ENCODE results near the gene CYP2C8.
"Not testable (repeated sequence)": the region's sequence is repeated elsewhere in the genome, so short reads cannot be mapped to it uniquely, and the experiment has no call there.

Gene CYP2C8

GRCh38 chr10:95069286-95069685 lies at the start of gene CYP2C8:
CYP2C8 (minus strand) TSS chr10:95069497; CDS start chr10:95069402, 95 bp downstream.
- no peaks in the 10 kb centered on the region for H3K36me3 ChIP-seq
- DNase-seq, result no peak
- H3K27me3 ChIP-seq (ENCODE audit: insufficient read depth, low read depth, severe bottlenecking), result no peaks in the 10 kb centered on the region
- no peaks in the 10 kb centered on the region for H3K9me3 ChIP-seq (ENCODE audit: severe bottlenecking)
- no peak within 1 kb of the TSS for H3K27ac ChIP-seq
- TF ChIP-seq, protein P1, sequence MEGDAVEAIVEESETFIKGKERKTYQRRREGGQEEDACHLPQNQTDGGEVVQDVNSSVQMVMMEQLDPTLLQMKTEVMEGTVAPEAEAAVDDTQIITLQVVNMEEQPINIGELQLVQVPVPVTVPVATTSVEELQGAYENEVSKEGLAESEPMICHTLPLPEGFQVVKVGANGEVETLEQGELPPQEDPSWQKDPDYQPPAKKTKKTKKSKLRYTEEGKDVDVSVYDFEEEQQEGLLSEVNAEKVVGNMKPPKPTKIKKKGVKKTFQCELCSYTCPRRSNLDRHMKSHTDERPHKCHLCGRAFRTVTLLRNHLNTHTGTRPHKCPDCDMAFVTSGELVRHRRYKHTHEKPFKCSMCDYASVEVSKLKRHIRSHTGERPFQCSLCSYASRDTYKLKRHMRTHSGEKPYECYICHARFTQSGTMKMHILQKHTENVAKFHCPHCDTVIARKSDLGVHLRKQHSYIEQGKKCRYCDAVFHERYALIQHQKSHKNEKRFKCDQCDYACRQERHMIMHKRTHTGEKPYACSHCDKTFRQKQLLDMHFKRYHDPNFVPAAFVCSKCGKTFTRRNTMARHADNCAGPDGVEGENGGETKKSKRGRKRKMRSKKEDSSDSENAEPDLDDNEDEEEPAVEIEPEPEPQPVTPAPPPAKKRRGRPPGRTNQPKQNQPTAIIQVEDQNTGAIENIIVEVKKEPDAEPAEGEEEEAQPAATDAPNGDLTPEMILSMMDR (IDR thresholded peaks at IDR 0.05; ENCODE audit: low read depth, low read length), result no peak
- no peak within 1 kb of the TSS for H3K4me3 ChIP-seq (ENCODE audit: low read depth, low read length)

GRCh38 chr10:95116869-95117269 lies 47.6 kb upstream of the CYP2C8 start:
- Histone ChIP-seq H3K27me3 (ENCODE audit: insufficient read depth, low read depth, severe bottlenecking) (no peaks in the 10 kb centered on the region), H3K27ac (no peak overlapping the region), H3K4me3 (ENCODE audit: low read depth, low read length) (no peak overlapping the region), H3K9me3 (ENCODE audit: severe bottlenecking) (no peaks in the 10 kb centered on the region), H3K36me3 (no peaks in the 10 kb centered on the region)
- TF ChIP-seq, protein P1 (IDR thresholded peaks at IDR 0.05; ENCODE audit: low read depth, low read length), result no peak
- no peak for DNase-seq

DNA sequence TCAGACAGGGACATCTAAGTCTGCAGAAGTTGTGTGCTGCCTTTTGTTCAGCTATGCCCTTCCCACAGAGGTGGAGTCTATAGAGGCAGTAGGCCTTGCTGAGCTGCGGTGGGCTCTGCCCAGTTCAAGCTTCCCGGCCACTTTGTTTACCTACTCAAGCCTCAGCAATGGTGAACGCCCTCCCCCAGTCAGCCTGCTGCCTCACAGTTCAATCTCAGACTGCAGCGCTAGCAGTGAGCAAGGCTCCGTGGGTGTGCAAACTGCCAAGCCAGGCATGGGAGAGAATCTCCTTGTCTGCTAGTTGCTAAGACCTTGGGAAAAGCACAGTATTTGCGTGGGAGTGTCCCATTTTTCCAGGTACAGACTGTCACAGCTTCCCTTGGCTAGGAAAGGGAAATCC lies 41.5 kb upstream of the CYP2C8 start:
- H3K4me3 ChIP-seq (ENCODE audit: low read depth, low read length); H3K36me3 ChIP-seq; DNase-seq; H3K27me3 ChIP-seq (ENCODE audit: insufficient read depth, low read depth, severe bottlenecking); H3K27ac ChIP-seq; H3K9me3 ChIP-seq (ENCODE audit: severe bottlenecking): not testable (repeated sequence)

DNA sequence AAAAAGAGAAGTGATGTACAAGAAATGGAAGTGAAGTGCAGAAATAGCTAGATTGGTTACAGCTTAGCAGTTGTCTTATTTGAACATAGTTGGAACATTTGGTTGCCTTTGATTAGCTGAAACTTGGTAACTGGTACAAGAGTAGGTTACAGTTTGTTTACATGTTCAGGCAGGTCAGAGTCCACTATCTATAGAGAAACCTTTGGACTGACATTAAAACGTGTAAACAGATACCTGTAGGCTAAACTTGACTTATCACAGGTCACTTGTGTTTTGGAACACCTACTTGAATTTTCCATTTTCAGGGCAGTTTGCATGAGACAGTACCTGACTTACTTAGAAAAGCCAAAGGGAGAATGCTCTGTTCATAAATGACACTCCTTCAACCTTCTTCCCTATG lies 28.5 kb upstream of the CYP2C8 start:
- no peaks in the 10 kb centered on the region for H3K27me3 ChIP-seq (ENCODE audit: insufficient read depth, low read depth, severe bottlenecking)
- H3K36me3 ChIP-seq, result no peaks in the 10 kb centered on the region
- no peak overlapping the region for H3K4me3 ChIP-seq (ENCODE audit: low read depth, low read length)
- H3K27ac ChIP-seq, result no peak overlapping the region
- no peaks in the 10 kb centered on the region for H3K9me3 ChIP-seq (ENCODE audit: severe bottlenecking)
- no peak for DNase-seq
- TF ChIP-seq, protein P1 (IDR thresholded peaks at IDR 0.05; ENCODE audit: low read depth, low read length), result no peak

GRCh38 chr10:95096143-95096542 lies 26.8 kb upstream of the CYP2C8 start:
- no peak for DNase-seq
- TF ChIP-seq, protein P1 (IDR thresholded peaks at IDR 0.05; ENCODE audit: low read depth, low read length), result no peak
- Histone ChIP-seq H3K4me3 (ENCODE audit: low read depth, low read length) (no peak overlapping the region), H3K27me3 (ENCODE audit: insufficient read depth, low read depth, severe bottlenecking) (no peaks in the 10 kb centered on the region), H3K36me3 (no peaks in the 10 kb centered on the region), H3K27ac (no peak overlapping the region), H3K9me3 (ENCODE audit: severe bottlenecking) (no peaks in the 10 kb centered on the region)

DNA sequence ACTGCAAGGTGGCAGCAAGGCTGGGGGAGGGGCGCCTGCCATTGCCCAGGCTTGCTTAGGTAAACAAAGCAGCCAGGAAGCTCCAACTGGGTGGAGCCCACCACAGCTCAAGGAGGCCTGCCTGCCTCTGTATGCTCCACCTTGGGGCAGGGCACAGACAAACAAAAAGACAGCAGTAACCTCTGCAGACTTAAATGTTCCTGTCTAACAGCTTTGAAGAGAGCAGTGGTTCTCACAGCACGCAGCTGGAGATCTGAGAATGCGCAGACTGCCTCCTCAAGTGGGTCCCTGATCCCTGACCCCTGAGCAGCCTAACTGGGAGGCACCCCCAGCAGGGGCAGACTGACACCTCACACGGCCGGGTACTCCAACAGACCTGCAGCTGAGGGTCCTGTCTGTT lies 10.3 kb upstream of the CYP2C8 start:
- not testable (repeated sequence) for H3K36me3 ChIP-seq; H3K27me3 ChIP-seq (ENCODE audit: insufficient read depth, low read depth, severe bottlenecking); H3K9me3 ChIP-seq (ENCODE audit: severe bottlenecking); H3K4me3 ChIP-seq (ENCODE audit: low read depth, low read length); DNase-seq; H3K27ac ChIP-seq

- Histone ChIP-seq H3K27me3 (ENCODE audit: insufficient read depth, low read depth, severe bottlenecking) (peaks cover 3% of the 10 kb centered on the region), H3K9me3 (ENCODE audit: severe bottlenecking) (no peaks in the 10 kb centered on the region), H3K27ac (no peak overlapping the region), H3K4me3 (ENCODE audit: low read depth, low read length) (no peak overlapping the region), H3K36me3 (no peaks in the 10 kb centered on the region)
- DNase-seq, result no peak
- TF ChIP-seq, protein P1 (IDR thresholded peaks at IDR 0.05; ENCODE audit: low read depth, low read length), result no peak
Observed at GRCh38 chr10:95077556-95077955, 8.3 kb upstream of the CYP2C8 start.
